ENCODE results near the gene GLCE. TPM values are rescaled to one million over a fixed set of nuclear protein-coding genes. Genes with fewer than 3 reads are reported as not detected.

Gene GLCE
- polyA plus RNA-seq, 12 donors = 30.7 to 50.8 (median 37.0) TPM; not detected in 1

GRCh38 chr15:69194025-69194827 lies 33.8 kb downstream of the GLCE start:
- peak; percentile 9 for DNase-seq

- no peak for DNase-seq
Observed at GRCh38 chr15:69194854-69195253, 34.4 kb downstream of the GLCE start.

GRCh38 chr15:69200832-69201745 lies 40.7 kb downstream of the GLCE start:
- DNase-seq = no peak

DNA sequence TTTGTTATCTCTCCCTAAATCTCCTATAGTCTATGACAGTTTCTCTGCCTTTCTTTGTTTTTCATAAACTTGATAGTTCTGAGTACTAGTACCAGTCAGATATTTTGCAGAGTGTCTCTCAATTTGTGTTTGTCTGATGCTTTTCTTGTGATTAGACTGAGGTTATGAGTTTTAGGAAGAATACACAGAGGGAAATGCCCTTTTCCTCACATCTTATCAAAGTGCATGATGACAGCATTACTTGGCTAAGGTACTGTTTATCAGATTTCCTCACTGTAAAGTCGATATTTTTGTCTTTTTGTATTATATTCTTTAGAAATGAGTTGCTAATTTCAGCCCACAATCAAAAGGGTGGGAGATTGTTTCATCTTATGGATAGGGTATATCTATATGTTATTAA lies 45.6 kb downstream of the GLCE start:
- DNase-seq = no peak

DNA sequence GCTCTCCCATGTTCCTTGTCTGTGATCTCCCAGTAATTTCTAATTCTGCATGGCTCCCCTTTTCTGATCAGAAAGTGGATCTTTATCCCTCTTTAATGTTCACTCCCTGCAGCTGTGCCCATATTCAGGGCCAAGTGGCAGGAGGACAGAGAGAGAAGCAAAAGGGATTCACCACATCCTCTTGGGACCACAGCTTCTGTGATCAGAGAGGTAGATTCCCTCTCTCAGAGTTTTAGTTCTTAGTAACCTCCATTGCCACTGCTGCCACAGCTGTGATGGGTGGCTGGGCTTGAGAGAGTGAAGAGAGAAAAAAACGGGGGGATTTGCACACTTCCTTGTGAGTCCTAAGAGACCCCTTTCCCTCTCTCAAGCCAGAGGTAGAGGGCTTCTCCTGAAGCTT lies 49.2 kb downstream of the GLCE start:
- DNase-seq = no peak

DNA sequence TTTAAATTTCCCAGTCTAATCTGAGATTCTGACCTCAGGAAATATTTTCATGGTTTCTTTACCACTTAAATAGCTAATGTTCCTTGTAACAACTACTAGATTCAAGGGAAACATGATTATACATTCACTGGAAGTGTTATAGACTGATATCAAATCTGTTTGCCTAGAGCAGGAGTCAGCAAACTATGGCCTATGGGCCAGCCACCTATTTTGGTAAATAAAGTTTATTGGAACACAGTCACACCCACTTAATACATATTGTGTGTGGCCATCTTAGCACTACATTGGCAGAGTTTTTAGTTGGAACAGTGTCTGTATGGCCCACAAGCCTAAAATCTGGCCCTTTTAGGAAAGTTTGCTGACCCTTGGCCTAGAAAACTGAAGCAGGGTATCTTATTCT lies 50.1 kb downstream of the GLCE start:
- no peak for DNase-seq

DNA sequence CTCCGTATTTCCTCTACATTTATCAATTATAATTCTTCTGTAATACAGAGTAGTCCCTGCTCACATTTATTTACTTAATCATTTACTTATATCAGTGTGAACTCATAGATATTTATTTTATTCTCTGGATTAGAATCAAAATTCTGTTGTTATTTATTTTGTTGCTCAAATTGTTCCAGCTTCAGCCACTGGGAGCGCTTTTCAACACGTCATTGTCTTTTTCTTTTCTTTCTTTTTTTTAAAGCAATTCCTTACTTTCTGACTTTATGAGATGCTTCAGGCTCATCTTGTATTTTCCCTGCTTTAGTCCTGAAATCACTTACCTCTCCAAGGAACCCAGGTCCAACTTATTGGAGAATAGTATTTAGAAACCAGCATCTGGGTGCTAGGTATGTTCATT lies 53.4 kb downstream of the GLCE start:
- DNase-seq = no peak

DNA sequence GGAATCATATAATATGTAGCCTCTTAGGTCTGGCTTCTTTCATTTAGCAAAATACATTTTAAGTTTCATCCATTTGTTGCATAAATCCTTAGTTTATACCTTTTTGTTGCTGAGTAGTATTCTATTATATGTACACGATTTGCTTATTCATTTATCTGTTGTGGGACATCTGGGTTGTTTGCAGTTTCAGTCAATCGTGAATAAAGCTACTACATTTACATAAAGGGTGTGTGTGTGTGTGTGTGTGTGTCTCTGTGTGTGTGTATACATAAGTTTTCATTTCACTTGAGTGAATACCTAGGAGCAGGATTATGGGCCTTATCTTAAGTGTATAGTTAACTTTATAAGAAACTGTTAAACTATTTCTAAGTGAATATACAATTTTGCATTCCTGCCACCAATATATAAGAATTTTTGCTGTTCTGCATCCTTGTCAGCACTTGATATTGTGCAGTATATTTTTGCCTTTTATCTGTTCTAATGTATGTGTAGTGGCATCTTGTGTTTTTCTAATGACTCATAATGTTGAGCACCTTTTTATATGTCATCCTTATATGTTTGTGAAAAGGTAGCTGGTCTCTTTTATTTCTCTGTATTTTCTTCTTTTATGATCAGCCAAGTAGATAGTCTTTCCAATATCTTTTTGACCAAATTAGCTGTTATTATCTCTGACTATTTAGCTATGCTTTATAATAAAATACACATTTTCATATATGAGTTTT lies 55.0 kb downstream of the GLCE start:
- DNase-seq = no peak

- no peak for DNase-seq
Observed at GRCh38 chr15:69217381-69217780, 56.9 kb downstream of the GLCE start.

DNA sequence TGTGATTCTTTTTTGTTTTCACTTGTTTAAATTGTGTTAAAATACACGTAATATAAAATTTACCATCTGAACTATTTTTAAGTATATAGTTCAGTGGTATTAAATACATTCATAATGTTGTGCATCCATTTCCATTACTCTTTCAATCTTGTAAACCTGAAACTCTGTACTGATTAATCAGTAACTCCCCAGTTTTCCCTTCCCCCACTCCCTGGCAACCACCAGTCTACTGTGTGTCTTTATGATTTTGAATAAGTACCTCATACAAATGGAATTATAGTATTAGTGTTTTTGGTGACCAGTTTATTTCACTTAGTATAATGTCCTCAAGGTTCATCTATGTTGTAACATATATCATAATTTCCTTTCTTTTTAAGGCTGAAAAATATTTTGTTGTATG lies 59.3 kb downstream of the GLCE start:
- no peak for DNase-seq

DNA sequence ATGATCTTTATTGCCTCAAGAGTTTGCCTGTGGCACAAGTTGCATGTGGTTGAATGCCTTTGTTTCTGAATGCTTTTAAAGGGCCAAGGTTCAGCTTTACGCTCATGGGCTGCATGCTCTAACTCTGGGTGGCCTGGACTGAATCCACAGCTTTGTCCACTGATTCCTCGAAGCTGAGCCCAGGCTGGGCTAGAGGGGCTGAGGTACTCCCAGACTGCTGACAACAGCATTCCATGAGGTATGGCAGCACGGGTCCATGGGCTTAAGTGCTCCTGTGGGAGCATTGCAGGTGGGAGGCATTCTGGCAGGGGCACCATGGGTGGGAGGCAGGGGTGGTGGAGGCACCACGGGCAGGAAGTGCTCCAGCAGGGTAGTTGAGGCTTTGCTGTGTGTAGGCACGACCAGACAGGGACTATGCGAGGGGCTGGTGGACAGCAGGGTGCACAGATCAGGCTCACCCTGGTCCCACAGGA lies 61.6 kb downstream of the GLCE start:
- DNase-seq = no peak

DNA sequence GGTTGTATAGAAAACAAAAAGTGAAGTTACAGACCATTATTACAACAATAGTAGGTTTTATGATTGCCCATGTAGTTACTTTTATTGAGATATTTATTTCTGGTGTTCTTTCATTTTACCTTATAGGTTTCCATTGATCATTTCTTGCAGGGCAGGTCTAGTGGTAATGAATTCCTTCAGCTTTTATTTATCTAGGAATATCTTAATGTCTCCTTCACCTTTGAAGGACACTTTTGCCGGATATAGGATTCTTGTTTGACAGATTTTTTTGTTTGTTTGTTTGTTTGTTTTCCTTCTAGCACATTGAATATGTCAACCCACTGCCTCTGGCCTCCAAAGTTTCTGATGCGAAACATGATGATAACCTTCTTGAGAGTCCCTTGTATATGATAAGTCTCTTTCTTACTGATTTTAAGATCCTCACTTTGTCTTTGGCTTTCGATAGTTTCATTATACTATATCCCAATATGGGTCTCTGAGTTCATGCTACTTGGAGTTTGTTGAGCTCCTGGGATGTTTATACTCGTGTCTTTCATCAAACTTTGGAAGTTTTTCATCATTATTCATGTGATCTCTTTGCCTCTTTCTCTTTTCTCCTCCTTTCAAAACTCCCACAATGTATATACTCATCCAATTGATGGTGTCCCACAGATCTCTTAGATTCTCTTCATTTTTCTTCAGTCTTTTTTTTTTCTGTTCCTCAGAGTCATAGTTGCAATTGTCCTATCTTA lies 62.8 kb downstream of the GLCE start:
- DNase-seq = no peak

DNA sequence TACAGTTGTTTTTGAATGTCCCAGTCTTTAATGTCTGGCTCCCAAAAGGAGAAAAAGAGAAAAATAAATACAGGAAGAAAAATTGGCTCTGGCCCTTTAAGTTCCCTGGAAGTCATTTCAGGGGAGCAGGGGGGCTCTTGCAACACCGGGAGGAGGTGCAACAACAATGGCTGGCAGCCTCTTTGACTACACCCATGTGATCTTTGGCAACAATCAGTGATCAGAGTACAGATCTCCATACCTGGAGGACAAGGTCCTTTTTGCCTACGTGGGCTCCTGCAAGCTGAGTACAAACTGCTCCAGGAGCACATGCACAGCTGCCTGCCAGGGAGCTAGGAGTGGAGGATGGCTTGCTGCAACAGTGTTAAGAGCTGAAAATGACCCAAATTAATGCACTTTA lies 63.9 kb downstream of the GLCE start:
- DNase-seq = no peak

DNA sequence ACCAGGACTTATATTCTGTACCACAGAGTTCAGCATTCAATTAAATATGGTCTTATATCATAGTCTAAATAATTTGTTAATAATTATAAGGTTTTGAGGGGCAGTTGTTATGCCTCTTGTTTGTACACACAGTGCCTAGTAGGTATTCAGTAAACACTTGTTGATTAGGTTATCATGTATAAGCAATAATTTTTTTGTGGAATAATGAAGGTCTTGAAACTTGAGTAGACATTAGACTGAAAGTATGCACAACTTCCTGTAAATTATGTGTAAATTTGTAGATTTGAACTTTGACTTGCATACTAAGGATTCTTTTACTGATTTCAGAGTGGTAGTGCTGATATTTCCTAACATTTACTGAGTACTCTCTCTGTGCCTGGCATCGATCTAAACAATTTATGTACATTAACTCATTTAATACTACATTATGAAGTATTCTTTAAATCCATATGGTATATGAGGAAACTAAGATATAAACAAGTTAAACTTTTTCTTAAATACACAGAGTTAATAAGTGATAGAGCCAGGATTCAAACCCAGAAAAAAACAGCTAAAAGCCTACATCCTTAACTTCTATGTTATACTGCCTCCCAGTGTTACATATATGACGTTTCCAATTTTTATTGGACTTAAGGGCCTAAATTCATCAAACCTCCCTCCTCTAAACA lies 65.1 kb downstream of the GLCE start:
- DNase-seq = peak; percentile 7

DNA sequence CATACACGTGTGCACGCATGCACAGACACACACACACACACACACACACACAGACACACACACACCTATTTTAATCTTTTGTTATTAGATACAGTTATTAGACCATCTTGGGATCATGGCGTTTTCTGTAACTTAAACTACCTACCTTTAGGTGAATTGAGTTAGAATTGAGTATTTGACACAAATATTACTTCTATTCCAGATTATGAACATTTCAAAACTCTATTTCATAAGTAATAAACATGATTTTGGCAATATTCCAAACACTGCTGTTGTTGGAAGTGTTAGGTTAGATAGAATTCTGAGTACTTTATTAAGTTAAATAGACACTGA lies 65.6 kb downstream of the GLCE start:
- no peak for DNase-seq

GRCh38 chr15:69232144-69232543 lies 71.7 kb downstream of the GLCE start:
- DNase-seq = no peak

DNA sequence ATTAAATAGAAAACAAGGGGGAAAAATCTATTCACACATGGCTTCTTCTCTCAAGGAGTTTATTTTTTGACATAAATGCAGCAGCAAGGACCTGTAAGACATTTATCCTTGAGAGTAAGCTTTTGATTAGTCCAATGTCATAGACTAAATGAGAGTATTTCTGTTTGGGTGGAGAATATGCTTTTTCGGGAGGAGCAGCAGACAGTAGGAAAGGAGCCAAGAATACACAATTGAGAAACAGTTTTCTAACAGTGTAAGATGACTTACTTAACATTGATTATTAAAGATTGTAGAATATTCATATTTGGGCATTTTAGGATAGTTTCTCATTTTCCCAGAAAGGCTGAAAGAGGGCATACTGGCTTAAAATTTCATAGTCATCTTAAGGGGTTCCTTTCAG lies 72.3 kb downstream of the GLCE start:
- DNase-seq = no peak

DNA sequence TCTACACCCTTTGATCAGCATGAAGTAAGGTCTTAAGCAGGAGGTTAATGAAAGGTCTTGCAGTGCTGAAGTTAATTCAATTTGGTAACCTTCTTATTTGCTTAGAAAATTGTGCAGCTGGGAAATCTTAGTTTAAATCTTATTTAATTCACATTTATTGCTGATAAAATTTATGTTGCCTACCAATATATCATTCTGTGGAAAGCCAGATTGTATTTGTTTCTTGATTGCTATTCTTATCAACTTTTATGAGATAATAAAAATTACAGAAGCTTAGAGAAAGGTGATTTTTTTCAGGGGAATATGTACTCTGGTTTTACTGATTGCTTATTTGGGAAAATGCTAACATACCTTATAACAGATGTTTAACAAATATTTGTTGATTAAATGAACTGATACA lies 74.2 kb downstream of the GLCE start:
- no peak for DNase-seq

GRCh38 chr15:69236505-69236904 lies 76.1 kb downstream of the GLCE start:
- DNase-seq = no peak

DNA sequence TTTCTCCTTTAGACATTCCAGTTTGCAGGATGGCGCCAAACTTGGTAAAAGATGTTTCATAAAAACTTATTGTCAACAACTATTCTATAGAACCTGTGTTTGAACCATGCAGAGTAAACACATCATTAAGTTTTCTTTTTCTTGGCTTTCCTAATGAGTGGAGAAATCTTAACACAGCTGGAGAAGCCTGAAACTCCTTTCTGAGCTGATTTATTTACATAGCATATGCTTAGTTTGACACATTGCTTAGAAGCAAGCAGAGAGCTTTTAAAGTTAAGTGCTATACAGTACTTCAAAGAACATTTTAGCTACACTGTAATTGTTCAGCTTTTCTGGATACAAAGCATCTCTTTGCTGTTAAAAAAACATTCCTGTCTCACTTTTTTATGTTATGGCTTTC lies 77.3 kb downstream of the GLCE start:
- no peak for DNase-seq

GRCh38 chr15:69244798-69245197 lies 84.4 kb downstream of the GLCE start:
- no peak for DNase-seq

Measured in muscle of arm (tissue), 12 donors.